Right ventricle myocardium superior (tissue), 1 donor: ENCODE results near the gene TRNP1. TPM values are rescaled to one million over a fixed set of nuclear protein-coding genes. Genes with fewer than 3 reads are reported as not detected.

Experiments used
- ATAC-seq: fragments of 200-7000 bp; cut with Tn5 transposase; one replicate; pipeline ENCODE4 v1.9.1; 2020; ENCODE audit warnings: mild to moderate bottlenecking; ENCODE audit not compliant: poor library complexity
- DNase-seq: peaks from one replicate; pipeline ENCODE4 v3.0.0-alpha.2; 2020
- intact Hi-C: fragments of 100-400 bp; cut with DNase I; formaldehyde crosslinking; loops from one replicate; pipeline ENCODE4 v1.11.2; 2022
- total RNA-seq: library from RNA; stranded (reverse); fragmentation: NEBNext Ultra II Directional; extraction: Animal tissue kit (Norgen Biotek cat#: 25700); gene quantifications from one replicate; pipeline ENCODE4 v1.2.1, GENCODE V29; 2021
- donor health status: DM: no; HTN: yes; CAD: no; lungs with severe emphysema.

The TRNP1 gene
- total RNA-seq, 1 donor from 2014 or later: 31.7 TPM

DNA sequence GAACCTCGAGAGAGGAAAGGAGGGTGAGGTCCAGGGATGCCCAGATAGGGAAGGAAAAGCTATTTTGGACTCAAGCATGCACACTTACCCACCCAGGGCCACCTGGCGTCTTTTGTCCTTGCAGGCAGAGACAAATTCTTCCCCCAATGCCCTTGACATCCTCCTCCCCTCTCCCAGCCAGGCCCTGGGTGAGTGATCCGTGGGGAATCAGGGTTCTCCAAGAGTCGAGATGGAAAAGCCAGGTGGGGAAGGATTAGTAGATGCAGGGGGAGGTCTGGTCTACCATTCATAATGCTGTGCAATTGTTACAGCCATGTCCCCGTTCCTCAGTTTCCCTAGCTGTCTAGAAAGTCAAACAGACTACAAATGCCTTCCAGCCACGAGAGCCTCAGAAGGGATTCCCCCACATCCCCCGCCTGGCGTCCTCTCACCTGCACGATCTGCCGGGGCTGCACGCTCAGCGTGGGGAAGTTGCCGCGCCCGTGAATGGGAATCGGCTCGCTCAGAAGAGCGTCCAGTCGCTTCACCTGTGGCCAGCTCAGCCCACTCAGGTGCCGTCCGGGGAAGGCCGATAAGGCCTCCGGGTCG lies 18.6 kb downstream of the TRNP1 start:
- DNase-seq (no peak), ATAC-seq (peak; percentile 0)
- intact Hi-C loops: no loop called here

DNA sequence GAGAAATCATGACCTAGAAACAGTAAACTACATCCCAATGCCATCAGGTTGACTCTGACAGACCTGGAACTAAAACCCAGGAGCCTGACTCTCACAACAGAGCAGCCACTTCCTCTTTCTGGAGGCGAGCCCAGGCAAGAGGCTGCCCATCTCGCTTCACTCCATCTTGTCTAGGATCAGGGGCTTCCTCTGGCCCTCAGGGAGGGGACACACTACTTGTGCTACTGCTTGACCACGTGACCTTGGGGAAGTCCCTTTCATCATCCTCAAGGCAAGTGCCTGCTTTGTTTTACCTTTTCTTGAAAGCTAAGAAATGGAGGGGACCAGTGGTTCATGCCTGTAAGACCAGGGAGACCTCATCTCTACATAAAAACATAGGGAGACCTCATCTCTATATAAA lies 21.8 kb downstream of the TRNP1 start:
- ATAC-seq: no peak
- DNase-seq: no peak
- intact Hi-C loops: no loop called here

DNA sequence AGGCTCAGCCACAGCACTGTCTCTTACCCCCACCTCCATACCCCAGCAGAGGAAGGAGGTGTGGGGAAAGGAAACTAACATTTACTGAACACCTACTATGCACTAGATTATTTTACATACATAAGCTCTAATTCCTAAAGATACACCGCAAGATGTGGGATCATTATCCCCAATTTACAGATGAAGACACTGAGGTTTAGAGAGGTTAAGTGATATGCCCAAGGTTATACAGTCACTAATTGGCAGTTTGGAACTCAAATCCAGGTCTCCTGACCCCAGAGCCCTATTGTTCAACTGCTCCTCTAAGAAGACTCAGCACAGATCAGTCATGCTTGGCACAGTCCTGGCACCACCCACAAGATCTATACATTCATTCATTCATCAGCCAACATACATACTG lies 22.9 kb downstream of the TRNP1 start:
- intact Hi-C loops: no loop called here
- no peak for ATAC-seq

DNA sequence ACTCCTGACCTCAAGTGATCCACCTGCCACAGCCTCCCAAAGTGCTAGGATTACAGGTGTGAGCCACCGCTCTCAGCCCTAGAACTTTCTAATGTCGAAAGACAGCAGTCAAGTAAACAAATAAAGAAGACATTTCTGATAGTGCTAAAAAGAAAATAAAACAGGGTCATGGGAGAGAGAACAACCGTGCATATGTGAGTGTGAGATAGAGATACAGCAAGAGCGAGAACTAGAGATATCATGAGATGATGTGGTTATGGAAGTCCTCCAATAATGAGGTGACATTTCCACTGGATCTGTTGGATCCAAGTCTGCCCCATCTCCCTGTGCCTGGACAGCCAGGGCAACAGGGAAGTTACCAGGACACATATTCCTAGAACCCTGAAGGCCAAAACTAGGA lies 23.7 kb downstream of the TRNP1 start:
- intact Hi-C loops: no loop called here
- DNase-seq (no peak), ATAC-seq (no peak)

More for the DNA sequence above, 22.9 kb downstream of the TRNP1 start:
- DNase-seq: no peak

DNA sequence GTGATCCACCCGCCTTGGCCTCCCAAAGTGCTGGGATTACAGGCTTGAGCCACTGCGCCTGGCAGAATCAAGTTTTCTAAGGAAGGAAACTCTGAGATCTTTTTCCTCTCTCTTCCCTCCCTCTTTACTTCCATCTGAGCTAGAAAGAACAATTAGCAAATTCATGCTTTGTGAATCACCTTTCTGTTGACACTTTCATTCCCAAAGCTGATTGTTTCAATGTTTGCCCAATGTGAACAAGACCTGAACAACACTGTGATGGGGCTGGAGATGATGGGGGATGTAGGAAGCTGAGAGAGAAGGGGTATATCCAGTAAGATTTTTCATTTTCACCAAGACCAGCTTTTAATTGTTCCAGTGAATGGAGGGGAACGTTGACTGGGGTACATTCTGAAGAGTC lies 24.8 kb downstream of the TRNP1 start:
- intact Hi-C loops: no loop called here
- no peak for DNase-seq
- no peak for ATAC-seq

DNA sequence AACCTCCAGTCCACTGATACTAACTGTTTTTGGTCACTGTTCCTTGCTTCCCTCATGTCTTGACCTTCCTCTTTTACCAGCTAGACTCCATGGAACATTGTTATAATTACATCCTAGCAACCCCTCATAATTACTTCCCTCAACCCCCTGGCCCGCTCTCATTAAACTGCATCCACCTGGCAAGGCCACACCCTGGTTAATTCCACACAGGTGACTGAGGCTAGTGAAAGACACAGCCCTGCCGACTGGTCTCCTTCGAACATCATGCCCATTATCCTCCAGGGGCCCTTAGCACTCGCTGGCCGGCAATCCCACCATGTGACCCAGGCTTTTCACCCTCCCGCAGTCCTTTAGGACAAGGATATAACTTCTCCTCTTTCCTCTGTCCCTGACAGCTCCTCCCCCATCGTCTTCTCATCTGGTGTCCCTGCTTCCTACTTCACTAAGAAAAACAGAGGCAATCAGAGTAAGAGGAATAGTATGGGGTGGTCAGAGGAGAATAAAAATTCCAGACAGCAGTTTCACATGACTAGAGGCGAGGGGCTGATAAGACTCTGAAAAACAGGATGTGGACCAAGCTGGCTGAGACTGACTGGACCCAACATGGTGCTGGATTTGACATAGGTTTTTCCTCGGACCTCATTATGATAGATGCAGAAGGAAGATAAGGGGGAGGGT lies 28.0 kb downstream of the TRNP1 start:
- DNase-seq (no peak), ATAC-seq (no peak)
- intact Hi-C loops: no loop called here

DNA sequence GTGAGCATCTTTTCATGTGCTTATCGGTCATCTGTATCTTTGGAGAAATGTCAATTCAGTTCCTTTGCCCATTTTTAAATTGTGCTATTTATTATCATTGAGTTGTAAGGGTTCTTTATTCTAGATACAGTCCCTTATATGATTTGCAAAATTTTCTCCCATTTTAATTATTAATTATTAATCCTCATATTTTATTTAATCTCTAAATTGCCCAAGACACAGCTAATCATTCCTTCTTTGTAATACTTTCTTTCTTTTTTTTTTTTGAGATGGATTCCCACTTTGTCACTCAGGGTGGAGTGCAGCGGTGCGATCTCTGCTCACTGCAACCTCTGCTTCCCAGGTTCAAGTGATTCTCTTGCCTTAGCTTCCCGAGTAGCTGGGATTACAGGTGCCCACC lies 32.2 kb downstream of the TRNP1 start:
- intact Hi-C loops: no loop called here
- ATAC-seq: no peak
- DNase-seq: no peak

DNA sequence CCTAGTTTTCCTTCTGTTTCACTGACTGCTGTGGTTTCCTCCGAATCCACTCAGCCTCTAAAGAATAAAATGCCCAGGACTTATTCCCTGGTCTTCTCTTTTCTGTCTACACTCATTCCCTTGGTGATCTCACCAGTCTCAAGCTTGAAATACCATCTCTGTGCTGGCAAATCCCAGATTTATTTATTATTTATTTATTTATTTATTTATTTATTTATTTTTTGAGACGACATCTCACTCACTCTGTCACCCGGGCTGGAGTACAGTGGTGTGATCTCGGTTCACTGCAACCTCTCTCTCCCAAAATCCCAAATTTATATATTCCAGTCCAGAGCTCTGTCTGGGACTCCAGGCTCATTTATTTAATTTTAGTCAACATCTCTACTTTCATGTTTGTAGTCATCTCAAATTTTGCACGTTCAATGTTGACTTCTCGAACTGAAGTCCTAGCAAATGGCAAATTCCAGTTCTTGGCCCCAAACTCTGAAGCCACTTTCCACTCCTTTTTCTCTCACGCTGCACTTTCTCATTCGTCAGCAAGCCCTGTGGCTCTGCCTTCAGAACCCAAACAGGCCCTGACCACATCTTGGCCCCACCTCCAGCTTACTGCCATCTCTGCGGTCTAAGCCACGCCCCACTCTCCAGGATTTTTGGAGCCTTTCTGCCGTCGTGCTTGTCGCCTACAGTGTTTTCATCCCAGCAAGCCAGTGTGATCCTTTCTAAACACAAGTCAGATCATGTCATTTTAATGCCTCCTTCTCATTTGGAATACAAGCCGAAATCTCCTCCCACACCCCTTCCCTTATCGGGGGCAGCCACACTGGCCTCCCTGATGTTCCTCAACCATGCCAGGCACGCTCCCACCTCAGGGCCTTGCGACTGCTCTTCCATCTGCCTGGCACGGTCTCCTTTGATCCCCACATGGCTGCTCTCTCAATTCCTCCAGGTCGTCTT lies 33.4 kb downstream of the TRNP1 start:
- intact Hi-C loops: no loop called here
- DNase-seq: peak; percentile 68
- no peak for ATAC-seq

DNA sequence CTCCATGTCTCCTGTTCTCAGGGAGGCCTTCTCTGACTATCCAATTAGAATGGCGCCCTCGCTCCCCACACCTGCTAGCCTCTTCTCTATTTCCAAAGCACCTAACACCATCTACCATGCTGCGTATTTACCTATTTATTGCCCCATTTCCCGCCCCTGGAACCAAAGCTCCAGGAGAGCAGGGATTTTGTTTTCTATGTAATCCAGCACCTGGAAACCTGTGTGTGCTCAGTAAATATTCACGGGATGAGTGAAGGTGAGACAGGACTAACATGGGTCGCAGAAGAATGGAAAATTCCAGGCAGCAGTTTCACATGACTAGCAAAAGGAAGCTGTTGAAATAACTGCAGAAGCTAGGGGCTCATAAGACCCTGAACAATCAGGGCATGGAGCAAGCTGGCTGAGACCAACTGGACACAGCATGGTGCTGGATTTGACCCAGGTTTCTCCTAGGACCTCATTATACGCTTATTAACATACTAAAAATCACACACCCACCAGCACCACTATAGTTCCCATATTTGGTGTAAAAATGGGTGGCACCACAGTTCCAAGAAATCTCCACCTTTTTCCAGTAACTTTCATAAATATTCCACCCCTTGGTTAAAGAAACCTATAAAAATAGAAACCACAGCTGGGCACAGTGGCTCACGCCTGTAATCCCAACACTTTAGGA lies 34.2 kb downstream of the TRNP1 start:
- no peak for DNase-seq
- intact Hi-C loops: no loop called here
- ATAC-seq: no peak

DNA sequence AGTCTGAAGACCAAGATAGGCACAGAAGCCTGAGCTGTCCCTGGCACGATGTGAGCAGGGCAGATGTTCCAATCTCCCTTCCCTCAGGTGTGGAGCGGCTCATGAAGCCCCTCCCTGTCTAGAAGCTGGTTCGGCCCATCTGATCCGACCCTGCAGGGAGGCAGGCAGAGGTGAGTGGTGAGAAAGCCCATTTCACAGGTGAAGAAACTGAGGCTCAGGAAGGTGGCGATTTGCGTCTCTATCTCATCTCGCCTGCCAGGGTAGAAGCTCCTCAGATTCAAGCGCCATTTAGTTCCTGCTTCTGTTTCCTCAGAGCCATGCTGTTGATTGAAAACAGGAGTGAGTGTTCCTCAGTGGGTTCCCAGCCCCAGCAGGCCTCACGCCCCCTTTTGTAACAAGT lies 36.0 kb downstream of the TRNP1 start:
- intact Hi-C loops: no loop called here
- DNase-seq (no peak), ATAC-seq (no peak)

DNA sequence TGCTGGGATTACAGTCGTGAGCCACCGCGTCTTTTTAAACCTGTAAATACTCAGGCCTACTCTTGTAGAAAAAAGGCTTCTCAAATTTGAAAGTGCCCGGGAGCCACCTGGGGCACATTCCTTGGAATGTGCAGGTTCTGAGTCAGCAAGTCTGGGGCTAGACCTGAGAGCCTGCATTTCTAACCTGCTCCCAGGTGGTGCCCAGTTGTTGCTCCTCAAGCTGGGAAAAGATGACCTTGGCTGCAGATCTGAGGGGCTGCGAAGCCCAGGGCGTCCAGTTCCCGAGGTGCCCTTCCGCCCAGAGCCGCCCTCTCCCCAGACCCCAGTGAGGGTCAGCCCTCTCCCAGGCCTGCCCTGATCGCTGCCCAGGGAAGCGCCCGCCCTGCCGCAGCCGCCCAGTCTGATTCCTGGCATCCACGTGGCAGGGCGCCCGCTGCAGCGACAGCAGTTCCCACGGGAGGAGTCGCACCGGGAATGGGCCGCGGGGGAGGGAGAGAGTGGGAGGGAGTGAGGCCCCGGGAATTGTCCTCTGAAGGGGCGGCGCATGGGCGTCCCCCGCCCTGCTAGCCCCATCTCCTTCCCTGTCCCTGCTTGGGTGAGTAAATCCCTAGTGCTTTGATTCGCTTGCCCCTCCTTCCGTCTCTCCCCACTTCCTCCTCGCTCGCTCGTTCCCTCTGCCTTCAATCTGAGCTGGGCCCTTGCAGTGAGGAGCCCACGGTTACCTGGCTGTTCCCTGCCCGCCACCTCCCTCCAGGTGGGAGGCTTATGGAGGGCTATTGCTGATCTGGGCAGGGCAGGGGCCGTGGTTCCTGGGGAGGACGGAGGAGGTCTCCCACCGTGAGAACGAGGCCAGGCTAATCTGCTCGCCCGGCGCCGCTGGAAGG lies 38.0 kb downstream of the TRNP1 start:
- ATAC-seq: peak; percentile 90
- intact Hi-C loops: no loop called here
- peak; percentile 88 for DNase-seq

DNA sequence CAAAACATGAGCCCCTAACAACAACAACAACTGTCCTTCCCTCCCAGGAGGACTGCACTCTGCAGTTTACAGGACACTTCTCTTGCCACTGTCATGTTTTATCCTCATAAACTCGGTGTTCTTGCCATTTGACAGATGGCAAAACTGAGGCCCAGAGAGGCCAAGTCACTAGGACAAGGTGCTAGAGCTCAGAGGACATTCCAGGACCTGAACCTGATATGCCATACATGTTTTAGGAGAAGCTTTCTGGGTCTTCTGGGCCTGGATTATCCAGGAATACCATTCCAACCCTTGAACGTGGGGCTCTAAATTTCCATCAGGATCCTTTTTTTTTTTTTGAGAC lies 38.6 kb downstream of the TRNP1 start:
- ATAC-seq (no peak), DNase-seq (no peak)

DNA sequence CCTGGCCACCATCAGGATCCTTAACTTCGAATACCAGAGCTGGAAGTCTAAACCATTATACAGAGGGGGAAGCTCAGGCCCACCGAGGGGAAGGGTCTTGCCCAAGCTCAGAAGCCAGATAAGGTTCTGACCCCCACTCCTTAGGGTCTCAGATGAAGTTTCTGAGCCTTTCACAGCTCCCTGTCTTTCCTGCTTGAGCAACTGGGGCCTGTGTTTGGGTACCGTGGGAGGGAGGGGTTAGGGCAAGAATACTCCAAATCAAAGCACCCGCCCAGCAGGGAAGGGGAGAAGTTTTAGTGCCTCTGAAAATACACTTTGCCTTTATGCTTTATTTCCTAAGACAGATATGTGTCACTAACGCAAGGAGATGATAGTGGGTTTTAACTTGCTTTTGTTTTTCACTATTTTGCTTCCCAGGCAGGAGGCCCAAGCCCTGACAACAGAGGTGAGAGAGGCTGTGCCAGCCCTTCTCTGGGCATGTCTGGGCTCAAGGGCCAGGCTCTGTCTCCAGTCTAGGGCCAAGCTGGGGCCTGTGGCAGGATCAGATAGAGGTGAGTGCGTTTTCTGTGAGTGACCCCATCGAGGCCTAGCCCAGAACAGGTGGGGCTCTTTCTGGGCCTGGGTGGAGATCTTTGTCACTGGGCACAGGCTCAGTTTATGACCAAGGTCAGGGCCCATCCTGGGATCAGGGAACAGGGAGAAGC lies 39.7 kb downstream of the TRNP1 start:
- intact Hi-C loops: no loop called here
- ATAC-seq (peak; percentile 39), DNase-seq (no peak)

More for the DNA sequence above, 38.6 kb downstream of the TRNP1 start:
- intact Hi-C loops: no loop called here

DNA sequence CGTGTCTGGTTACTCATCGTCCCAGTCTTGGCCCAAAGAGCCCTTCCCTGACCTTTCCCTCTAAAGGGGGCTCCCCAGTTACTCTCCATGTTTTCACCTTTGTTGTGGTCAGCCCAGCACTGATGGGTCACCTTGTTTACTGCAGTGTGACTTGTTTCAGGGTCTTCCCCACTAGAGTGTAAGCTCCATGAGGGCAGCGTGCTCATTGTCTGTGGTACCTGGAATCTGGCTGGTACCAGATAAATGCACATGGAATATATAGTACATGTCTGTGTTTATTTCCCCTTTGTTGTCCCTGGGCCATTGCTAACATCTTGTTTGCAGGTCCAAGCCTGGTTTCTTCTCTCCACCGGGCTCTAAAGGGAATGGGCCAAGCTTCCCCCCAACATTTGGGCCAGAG lies 41.9 kb downstream of the TRNP1 start:
- intact Hi-C loops: no loop called here

DNA sequence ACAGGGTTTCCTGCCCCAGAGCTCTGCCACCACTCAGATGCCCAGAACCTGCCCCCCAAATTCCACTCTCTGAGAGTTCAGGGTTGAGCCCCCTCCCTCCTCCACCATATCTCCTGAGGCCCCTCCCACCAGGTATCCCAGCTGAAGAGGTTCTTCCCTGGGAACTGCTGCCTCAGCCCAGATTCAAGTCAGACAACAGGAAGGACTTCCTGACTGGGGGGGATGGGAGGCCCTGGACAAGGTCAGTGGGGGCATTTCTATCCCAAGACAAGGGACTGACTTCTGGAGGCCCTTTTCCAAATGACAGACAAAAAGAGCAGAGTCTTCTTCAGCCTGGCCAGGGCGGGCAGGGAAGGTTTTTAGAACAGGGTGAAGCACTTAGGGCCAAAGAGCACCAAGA lies 43.2 kb downstream of the TRNP1 start:
- DNase-seq (no peak), ATAC-seq (no peak)
- intact Hi-C loops: no loop called here

More for the DNA sequence above, 41.9 kb downstream of the TRNP1 start:
- DNase-seq (no peak), ATAC-seq (no peak)

DNA sequence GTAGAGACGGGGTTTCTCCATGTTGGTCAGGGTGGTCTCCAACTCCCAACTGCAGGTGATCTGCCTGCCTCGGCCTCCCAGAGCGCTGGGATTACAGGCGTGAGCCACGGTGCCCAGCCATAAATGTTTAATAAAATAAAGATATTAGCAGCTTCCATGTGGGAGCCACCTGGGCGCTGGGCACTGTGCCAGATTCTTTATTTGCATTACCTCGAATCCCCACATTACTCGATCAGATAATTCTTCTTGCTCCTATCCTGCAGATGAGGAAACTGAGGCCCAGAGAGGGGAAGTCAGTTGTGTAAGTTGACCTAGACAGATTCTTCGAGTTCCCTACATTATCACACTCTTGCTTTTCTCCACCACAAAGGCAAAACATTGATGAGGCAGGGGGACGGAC lies 44.0 kb downstream of the TRNP1 start:
- intact Hi-C loops: no loop called here
- DNase-seq (no peak), ATAC-seq (no peak)

DNA sequence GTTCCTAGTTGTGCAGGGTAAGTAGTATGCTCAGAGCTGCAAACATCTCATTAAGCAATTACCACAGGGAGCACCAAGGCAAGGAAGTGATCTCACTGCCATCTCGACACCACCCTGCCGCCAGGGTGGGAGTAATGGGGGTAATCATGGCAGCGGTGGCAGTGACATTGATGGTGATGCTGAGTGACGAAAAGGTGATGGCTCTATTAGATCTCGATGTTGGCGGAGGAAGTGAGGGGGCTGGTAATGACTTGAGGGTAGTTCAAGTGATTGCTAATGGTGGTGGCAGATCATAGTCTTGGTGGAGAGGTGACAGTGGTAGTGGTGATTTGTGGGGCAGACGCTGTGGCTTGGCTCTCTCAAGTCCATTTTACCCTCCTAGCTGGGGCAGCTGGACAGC lies 44.5 kb downstream of the TRNP1 start:
- ATAC-seq: no peak
- intact Hi-C loops: no loop called here
- no peak for DNase-seq

DNA sequence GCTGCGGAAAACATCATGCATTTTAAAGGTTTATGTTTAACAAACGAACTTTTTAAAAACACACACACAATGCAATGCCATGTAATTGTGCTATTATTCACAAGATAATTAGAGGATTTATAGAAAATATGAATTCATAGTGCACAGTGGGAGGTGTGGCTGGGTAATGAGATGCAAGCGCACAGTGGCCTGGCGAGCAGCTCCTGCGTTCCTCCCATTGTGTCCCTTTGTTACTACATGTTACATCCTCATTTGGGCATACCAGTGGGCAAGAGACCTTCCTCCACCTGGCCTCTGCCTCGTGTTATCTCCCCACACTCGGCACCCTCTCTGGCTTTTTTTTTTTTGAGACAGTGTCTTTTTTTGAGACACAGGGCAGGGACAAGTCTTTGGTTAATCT lies 49.2 kb downstream of the TRNP1 start:
- DNase-seq: no peak
- ATAC-seq: no peak
- intact Hi-C loops: loop anchor here (10.0 kb wide), 2 partner anchors 242 to 352 kb away; partner anchors contain the start of gene GPR3
